ENCODE measurements around the gene CCT5.

DNA sequence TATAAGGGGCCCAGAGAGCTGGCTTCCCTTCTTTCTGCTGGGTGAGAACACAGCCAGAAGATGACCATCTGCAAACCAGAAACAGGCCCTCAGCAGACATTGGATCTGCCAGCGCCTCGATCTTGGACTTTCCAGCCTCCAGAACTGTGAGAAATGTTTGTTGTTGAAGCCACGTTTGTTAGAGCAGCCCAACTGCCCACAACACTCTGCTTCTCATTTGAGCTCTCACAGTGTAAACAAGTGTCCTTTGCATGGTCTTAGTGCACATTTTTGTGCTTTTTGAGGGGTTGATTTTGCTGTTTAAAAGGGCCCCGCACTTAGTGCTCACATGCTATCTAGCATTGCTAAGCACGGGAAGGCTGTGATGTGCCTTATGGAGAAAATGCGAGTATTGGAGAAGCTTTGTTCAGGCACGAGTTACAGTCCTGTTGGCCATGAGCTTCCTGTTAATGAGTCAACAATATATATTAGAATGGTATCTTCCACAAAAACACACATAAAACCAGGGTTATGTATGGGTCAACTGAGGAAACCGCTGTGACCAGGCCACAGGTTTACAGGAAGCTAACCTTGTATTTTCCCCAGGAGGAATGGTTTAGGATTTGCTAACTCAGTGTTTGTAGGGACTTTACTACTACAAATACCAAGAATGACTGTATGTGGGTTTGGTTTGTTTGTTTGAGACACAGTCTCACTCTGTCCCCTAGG is 45.7 kb downstream of the CCT5 start:
- TF ChIP-seq CTCF (IDR thresholded peaks at IDR 0.05), result no peak
- TF ChIP-seq POLR2A (IDR thresholded peaks at IDR 0.05), result no peak
